ENCODE measurements around the gene ANG.
"Not testable (repeated sequence)": the region's sequence is repeated elsewhere in the genome, so short reads cannot be mapped to it uniquely, and the experiment has no call there.

ANG gene

DNA sequence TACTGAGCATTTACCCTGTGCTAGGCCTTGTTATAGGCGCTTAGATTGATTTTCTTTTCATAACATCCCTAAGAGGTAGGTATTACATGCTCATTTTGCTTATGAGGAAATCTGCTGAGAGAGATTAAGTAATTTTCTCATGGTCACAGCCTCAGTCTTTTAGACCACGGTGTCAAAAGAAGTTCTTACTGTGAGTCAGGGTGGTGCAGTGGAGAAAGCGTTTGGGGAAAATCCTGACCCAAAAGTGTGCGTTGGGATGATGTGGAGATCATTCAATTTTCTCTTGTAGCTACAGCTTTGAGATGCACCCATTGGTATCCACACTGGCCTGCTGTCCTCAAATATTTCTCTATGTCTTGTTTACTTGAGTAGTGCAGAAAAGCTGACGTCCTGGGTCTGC is 8.2 kb downstream of the ANG start:
- no peak for DNase-seq (ENCODE audit: low spot score)
- TF ChIP-seq, protein P1, sequence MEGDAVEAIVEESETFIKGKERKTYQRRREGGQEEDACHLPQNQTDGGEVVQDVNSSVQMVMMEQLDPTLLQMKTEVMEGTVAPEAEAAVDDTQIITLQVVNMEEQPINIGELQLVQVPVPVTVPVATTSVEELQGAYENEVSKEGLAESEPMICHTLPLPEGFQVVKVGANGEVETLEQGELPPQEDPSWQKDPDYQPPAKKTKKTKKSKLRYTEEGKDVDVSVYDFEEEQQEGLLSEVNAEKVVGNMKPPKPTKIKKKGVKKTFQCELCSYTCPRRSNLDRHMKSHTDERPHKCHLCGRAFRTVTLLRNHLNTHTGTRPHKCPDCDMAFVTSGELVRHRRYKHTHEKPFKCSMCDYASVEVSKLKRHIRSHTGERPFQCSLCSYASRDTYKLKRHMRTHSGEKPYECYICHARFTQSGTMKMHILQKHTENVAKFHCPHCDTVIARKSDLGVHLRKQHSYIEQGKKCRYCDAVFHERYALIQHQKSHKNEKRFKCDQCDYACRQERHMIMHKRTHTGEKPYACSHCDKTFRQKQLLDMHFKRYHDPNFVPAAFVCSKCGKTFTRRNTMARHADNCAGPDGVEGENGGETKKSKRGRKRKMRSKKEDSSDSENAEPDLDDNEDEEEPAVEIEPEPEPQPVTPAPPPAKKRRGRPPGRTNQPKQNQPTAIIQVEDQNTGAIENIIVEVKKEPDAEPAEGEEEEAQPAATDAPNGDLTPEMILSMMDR (IDR thresholded peaks at IDR 0.05; ENCODE audit: extremely low read depth, missing control alignments), result no peak

DNA sequence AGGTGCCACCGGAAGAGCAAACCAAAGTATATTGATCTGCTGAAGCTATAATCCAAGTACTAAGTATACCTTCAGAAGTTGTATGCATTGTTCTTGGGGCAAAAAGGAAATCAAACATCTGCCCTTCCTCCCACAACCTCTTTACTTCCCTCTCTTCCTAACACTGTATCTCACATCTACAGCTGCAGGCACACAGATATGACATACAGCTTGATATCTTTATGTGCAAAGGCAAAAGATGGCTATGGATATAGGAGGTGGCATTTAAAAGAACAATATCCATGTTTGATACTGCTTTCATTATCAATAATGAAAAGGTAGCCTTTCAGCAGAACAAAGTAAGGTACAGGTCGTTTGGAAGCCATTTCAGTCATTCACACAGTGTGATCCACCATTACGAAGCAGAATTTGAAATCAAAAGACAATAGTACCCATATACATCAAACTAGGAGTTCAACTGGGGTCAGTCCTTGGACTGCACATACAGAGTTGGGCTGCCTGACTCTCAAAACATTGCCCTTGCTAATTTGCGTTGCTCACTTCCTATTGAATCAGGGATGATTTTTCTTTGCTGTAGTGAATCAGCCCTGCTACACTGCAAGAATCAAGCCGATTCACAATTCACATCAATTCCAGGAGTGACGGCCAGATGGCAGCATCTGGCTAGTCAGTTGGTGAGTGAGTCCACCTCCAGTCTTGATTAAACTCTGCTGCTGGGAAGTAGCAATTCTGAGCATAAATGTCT is 8.9 kb downstream of the ANG start:
- TF ChIP-seq, protein P1 (IDR thresholded peaks at IDR 0.05; ENCODE audit: extremely low read depth, missing control alignments), result peak; percentile 82
- peak; percentile 73 for DNase-seq (ENCODE audit: low spot score)

DNA sequence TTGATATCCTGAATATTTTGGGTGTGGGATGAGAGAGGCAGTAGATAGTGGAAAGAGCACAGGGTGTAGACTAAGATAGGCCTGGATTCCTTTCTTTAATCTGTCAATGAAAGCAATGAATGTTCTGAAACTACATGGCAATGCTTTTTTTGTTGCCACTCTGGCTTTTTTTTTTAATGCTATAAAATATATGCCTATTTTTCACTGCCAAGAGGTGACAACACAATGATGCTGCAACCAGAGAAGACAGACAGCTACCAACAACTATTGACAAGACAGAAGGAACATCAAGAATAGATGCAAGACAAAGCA is 9.4 kb downstream of the ANG start:
- DNase-seq (ENCODE audit: low spot score), result no peak
- TF ChIP-seq, protein P1 (IDR thresholded peaks at IDR 0.05; ENCODE audit: extremely low read depth, missing control alignments), result no peak

DNA sequence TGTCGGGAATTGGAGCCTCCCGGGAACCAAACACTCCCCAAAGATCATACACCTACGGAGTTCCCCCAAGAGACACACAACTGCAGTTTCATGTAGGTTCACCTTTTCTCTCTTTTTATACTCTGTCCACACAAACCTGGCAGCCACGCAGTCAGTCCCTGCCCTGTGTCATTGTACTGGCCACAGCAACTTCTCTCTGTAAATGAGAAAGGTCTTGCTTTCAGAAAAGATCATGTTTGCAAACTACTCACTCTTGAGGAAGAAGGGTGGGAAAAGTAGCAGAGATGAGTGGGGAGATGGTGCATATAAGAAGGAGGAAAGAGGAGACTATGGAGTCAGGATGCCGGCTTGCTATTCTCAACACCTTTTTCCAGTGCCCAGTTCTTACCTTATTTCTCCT is 10.4 kb downstream of the ANG start:
- TF ChIP-seq, protein P1 (IDR thresholded peaks at IDR 0.05; ENCODE audit: extremely low read depth, missing control alignments), result no peak
- no peak for DNase-seq (ENCODE audit: low spot score)

DNA sequence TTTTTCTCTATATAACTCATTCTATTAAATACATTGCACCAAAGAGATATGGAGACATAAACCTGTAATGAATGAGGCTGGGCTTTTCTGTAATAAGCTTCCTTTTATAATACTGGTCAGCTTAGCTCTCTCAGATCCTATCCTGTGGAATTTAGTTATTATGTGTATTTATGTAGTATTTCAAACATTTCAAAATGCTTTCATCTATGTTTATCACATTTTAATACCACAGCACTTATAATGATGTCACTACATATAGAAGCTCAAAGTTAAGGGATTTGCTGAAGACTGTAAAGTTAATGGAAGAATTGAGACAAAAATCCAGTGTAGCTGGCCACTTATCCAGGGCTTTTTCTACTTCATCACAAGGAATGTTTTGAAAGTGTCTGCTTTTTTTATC is 11.4 kb downstream of the ANG start:
- TF ChIP-seq, protein P1 (IDR thresholded peaks at IDR 0.05; ENCODE audit: extremely low read depth, missing control alignments), result no peak
- no peak for DNase-seq (ENCODE audit: low spot score)

DNA sequence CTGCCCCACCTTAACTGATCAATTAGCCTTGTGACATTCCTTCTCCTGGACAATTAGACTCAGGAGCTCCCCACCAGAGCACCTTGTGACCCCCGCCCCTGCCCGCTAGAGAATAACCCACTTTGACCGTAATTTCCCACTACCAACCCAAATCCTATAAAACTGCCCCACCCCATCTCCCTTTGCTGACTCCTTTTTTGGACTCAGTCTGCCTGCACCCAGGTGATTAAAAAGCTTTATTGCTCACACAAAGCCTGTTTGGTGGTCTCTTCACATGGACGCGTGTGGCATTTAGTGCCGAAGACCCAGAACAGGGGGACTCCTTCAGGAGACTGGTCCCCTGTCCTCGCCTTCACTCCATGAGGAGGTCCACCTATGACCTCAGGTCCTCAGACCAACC is 12.4 kb downstream of the ANG start:
- not testable (repeated sequence) for DNase-seq (ENCODE audit: low spot score)

DNA sequence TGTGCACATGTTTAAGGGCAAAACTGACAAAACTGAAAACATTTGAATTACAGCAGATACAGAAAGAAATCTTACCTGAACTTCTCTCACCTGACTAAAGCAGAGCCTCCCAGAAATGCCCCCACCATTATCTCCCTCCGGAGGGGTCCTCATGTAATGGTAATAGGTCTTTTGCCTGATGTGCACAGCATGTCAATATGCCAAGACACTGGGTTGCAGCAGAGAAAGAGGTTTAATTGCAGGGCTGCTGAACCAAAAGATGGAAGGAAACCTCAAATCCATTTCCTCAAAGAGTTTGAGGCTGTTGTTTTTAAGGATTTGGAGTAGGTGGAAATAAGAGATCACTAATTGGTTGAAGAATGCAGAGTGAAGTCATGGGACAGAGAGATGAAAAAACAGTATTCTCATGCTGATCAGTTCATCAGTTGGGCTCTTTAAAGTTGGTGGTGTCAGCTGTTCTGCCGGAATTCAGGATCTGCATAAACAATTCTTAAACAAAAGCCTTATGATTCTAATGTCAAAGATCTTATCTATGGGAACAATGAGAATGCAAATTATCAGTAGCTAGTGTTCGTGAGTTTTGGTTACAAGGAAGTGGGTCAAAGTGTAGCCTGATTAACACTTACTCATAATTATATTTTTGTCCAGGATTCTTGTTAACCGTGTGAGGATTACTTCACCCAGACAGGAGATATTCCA is 18.2 kb downstream of the ANG start:
- TF ChIP-seq, protein P1 (IDR thresholded peaks at IDR 0.05; ENCODE audit: extremely low read depth, missing control alignments), result no peak
- no peak for DNase-seq (ENCODE audit: low spot score)

DNA sequence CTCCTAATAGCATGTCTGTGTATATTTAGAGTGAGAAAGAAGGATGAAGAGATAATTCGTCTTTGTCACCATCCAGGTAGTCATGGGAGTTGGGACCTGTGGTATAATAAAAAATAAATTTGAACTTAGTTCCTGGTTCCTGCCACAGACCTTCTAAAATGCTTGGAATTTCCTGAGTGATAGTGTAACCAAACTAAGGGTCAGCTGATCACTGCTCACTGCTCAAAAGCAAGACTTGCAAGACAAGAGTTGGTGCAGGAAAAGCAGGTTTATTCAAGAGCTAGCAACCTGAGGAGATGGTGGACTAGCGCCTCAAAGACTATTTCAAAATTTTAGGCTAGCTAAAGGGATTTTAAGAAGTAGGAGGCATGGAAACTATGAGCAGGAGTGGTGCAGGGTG is 19.1 kb downstream of the ANG start:
- DNase-seq (ENCODE audit: low spot score), result no peak
- TF ChIP-seq, protein P1 (IDR thresholded peaks at IDR 0.05; ENCODE audit: extremely low read depth, missing control alignments), result no peak

Measured in GM20000 (cell line).